ENCODE data around the gene TNS3. TPM values are rescaled to one million over a fixed set of nuclear protein-coding genes. Genes with fewer than 3 reads are reported as not detected.
A peak's percentile ranks its signal among the peaks of the same experiment; 100 is the strongest.

Gene TNS3
- total RNA-seq, 4 donors from 2014 or later, result 27.2 to 110 (median 47.5) TPM

- H3K4me1 ChIP-seq, result peaks cover 21 to 22% of the 10 kb centered on the region in 2 donors
These were observed 11.3 kb downstream of the TNS3 start for GRCh38 chr7:47570649-47571050.

GRCh38 chr7:47568547-47568946, 13.4 kb downstream of the TNS3 start:
- Histone ChIP-seq H3K27ac (peak overlapping the region in 1 of 2 donors; percentile 89), H3K9me3 (no peaks in the 10 kb centered on the region), H3K4me1 (peaks cover 15 to 20% of the 10 kb centered on the region in 2 donors), H3K4me3 (no peak overlapping the region), H3K27me3 (no peaks in the 10 kb centered on the region), H3K36me3 (no peaks in the 10 kb centered on the region)
- DNase-seq, result no peak
- intact Hi-C loops (cut with DNase I; ENCODE audit: low total_unique reads), result no loop called here
- no peak for TF ChIP-seq CTCF (IDR thresholded peaks at IDR 0.05)
- TF ChIP-seq POLR2A (IDR thresholded peaks at IDR 0.05), result no peak

More at GRCh38 chr7:47570649-47571050, 11.3 kb downstream of the TNS3 start:
- Histone ChIP-seq H3K27ac (peak overlapping the region; percentile 85 to 89), H3K36me3 (no peaks in the 10 kb centered on the region), H3K4me3 (no peak overlapping the region), H3K27me3 (no peaks in the 10 kb centered on the region), H3K9me3 (no peaks in the 10 kb centered on the region)
- intact Hi-C loops (cut with DNase I; ENCODE audit: low total_unique reads), result no loop called here
- TF ChIP-seq POLR2A (IDR thresholded peaks at IDR 0.05), result no peak
- peak; percentile 82 to 85 for DNase-seq

- H3K9me3 ChIP-seq, result no peaks in the 10 kb centered on the region
- no peaks in the 10 kb centered on the region for H3K27me3 ChIP-seq
- peaks cover 12 to 18% of the 10 kb centered on the region in 2 donors for H3K4me1 ChIP-seq
- TF ChIP-seq CTCF (IDR thresholded peaks at IDR 0.05), result no peak
- no peak for TF ChIP-seq POLR2A (IDR thresholded peaks at IDR 0.05)
- H3K36me3 ChIP-seq, result no peaks in the 10 kb centered on the region
- no peak for DNase-seq
- H3K4me3 ChIP-seq, result no peak overlapping the region
- peak overlapping the region in 1 of 2 donors; percentile 89 for H3K27ac ChIP-seq
- intact Hi-C loops (cut with DNase I; ENCODE audit: low total_unique reads), result no loop called here
These were observed 13.9 kb downstream of the TNS3 start for GRCh38 chr7:47568056-47568455.

- intact Hi-C loops (cut with DNase I; ENCODE audit: low total_unique reads), result no loop called here
- Histone ChIP-seq H3K9me3 (no peaks in the 10 kb centered on the region), H3K4me1 (peaks cover 0 to 6% of the 10 kb centered on the region in 2 donors), H3K27ac (no peak overlapping the region), H3K36me3 (no peaks in the 10 kb centered on the region), H3K4me3 (no peak overlapping the region), H3K27me3 (no peaks in the 10 kb centered on the region)
- no peak for DNase-seq
- no peak for TF ChIP-seq POLR2A (IDR thresholded peaks at IDR 0.05)
- no peak for TF ChIP-seq CTCF (IDR thresholded peaks at IDR 0.05)
These were observed 16.2 kb downstream of the TNS3 start for GRCh38 chr7:47565640-47566250.

- Histone ChIP-seq H3K27ac (no peak overlapping the region), H3K4me1 (no peaks in the 10 kb centered on the region), H3K9me3 (no peaks in the 10 kb centered on the region), H3K4me3 (no peak overlapping the region), H3K27me3 (no peaks in the 10 kb centered on the region), H3K36me3 (no peaks in the 10 kb centered on the region)
- no peak for TF ChIP-seq POLR2A (IDR thresholded peaks at IDR 0.05)
- TF ChIP-seq CTCF (IDR thresholded peaks at IDR 0.05), result no peak
- DNase-seq, result no peak
- intact Hi-C loops (cut with DNase I; ENCODE audit: low total_unique reads), result no loop called here
These were observed 18.4 kb downstream of the TNS3 start for GRCh38 chr7:47563521-47563920.

All from uterus (tissue), 4 donors.